ENCODE measurements around the gene DDX59. TPM values are rescaled to one million over a fixed set of nuclear protein-coding genes. Genes with fewer than 3 reads are reported as not detected.

Gene DDX59
- total and polyA plus RNA-seq, 9 of the 15 experiments (the other 6 are each of a cell fraction or from before 2014, with no cell fraction given) = 8.3 to 30.4 (median 19.8) TPM

GRCh38 chr1:200686620-200687019, 16.9 kb upstream of the DDX59 start:
- Histone ChIP-seq H3K79me2 (ENCODE audit: control insufficient read depth, insufficient read depth, low read length) (no peaks in the 10 kb centered on the region), H3K36me3 (ENCODE audit: control insufficient read depth, insufficient read depth, low read length) (no peaks in the 10 kb centered on the region), H4K20me1 (replicated peaks; ENCODE audit: control insufficient read depth, insufficient read depth, low read length) (no peaks in the 10 kb centered on the region), H3K9ac (ENCODE audit: insufficient read depth in 1 of 2, low read depth in 2 of 2, low read length in 2 of 2) (no peak overlapping the region), H3K9me3 (replicated peaks; ENCODE audit: control insufficient read depth, insufficient read depth, low read depth, low read length) (no peaks in the 10 kb centered on the region), H3K4me3 (no peak overlapping the region), H2AFZ (ENCODE audit: low read depth, low read length) (no peak overlapping the region), H3K4me1 (replicated peaks in 1 of 2; ENCODE audit: control insufficient read depth in 2 of 2, insufficient read depth in 2 of 2, low read length in 2 of 2) (no peaks in the 10 kb centered on the region), H3K27me3 (ENCODE audit: control insufficient read depth in 2 of 2, insufficient read depth in 2 of 2, low read length in 2 of 2) (no peaks in the 10 kb centered on the region), H3K4me2 (ENCODE audit: insufficient read depth, low read length) (no peak overlapping the region), H3K9me1 (ENCODE audit: control insufficient read depth, insufficient read depth, low read length) (no peaks in the 10 kb centered on the region), H3K27ac (ENCODE audit: extremely low read depth, low read depth, low read length) (no peak overlapping the region)
- ATAC-seq = no peak
- DNase-seq (ENCODE audit: extremely low read depth in 1 of 4, low spot score in 3 of 4) = no peak
- whole genome bisulfite sequencing (ENCODE audit: insufficient coverage, low coverage, missing lambda C conversion rate) = 11% methylated on average over 2 of the region's 2 CpGs
- intact Hi-C loops (cut with micrococcal nuclease) = no loop called here
- FAIRE-seq = no peak
- CTCF ChIA-PET (ENCODE audit: low intra/inter-chr PET ratio) = no interaction called here
- in situ Hi-C loops (cut with MboI) = no loop called here
- BruUV-seq (replicated peaks) = no TSS peak
- POLR2A ChIA-PET = interaction anchor here (0.6 kb wide), 1 partner anchor 113 kb away, joined by 3 read pairs; no protein-coding TSS in a partner anchor
- no peak for TF ChIP-seq BRD4 (IDR thresholded peaks at IDR 0.05)
- no peak for TF ChIP-seq ZNF143 (CRISPR knock-in tag; IDR thresholded peaks at IDR 0.05)
- no peak for TF ChIP-seq ATF6 (CRISPR knock-in tag; IDR thresholded peaks at IDR 0.05)
- TF ChIP-seq DEAF1 (CRISPR knock-in tag; IDR thresholded peaks at IDR 0.05) = no peak
- no peak for TF ChIP-seq ZNF124 (CRISPR knock-in tag; IDR thresholded peaks at IDR 0.05)
- TF ChIP-seq UBTF (IDR thresholded peaks at IDR 0.05; ENCODE audit: borderline replicate concordance in 1 of 2, low read depth in 2 of 2, low read length in 2 of 2) = no peak
- TF ChIP-seq TSHZ1 (CRISPR knock-in tag; IDR thresholded peaks at IDR 0.05) = no peak
- no peak for TF ChIP-seq HNRNPH1 (optimal IDR thresholded peaks at IDR 0.05; ENCODE audit: low read depth, low read length)
- no peak for TF ChIP-seq BDP1 (IDR thresholded peaks at IDR 0.05; ENCODE audit: insufficient read depth, insufficient read length)
- TF ChIP-seq TCF7L2 (IDR thresholded peaks at IDR 0.05; ENCODE audit: low read depth, low read length) = no peak
- no peak for TF ChIP-seq ZNF77 (CRISPR knock-in tag; IDR thresholded peaks at IDR 0.05)
- no peak for TF ChIP-seq SRF (CRISPR knock-in tag; IDR thresholded peaks at IDR 0.05)
- no peak for TF ChIP-seq NBN (IDR thresholded peaks at IDR 0.05; ENCODE audit: low read depth)

Data from K562 (cell line).